Loucy (cell line): ENCODE measurements around the gene TM9SF4.

Experiments
- H2AFZ ChIP-seq: fragments of 200-600 bp; sonication (generic); 2 replicates; pipeline ENCODE4 v1.6.0; 2016; ENCODE audit warnings: antibody characterized with exemption, mild to moderate bottlenecking, low read length, moderate library complexity
- H3F3A ChIP-seq: fragments of 200-600 bp; 2 replicates; pipeline ENCODE4 v1.6.0; 2016; ENCODE audit warnings: antibody characterized with exemption, low read depth, mild to moderate bottlenecking
- H3K27me3 ChIP-seq: fragments of 200-600 bp; sonication (generic); 2 replicates; pipeline ENCODE4 v1.6.1; 2014; ENCODE audit warnings: low read length, mild to moderate bottlenecking; ENCODE audit not compliant: insufficient read depth, poor library complexity, severe bottlenecking
- H3K36me3 ChIP-seq: fragments of 200-600 bp; sonication (generic); 2 replicates; pipeline ENCODE4 v1.6.1; 2016; ENCODE audit warnings: low read length; ENCODE audit not compliant: insufficient read depth
- H3K4me1 ChIP-seq: fragments of 200-600 bp; sonication (generic); 2 replicates; pipeline ENCODE4 v1.5.1; 2014; ENCODE audit warnings: low read length, mild to moderate bottlenecking; ENCODE audit not compliant: insufficient read depth, poor library complexity, severe bottlenecking
- H3K4me2 ChIP-seq: fragments of 200-600 bp; sonication (generic); 2 replicates; pipeline ENCODE4 v1.6.0; 2014; ENCODE audit warnings: antibody characterized with exemption, low read length, low read depth, mild to moderate bottlenecking; ENCODE audit not compliant: poor library complexity, severe bottlenecking
- H3K4me3 ChIP-seq: fragments of 200-600 bp; sonication (generic); 2 replicates; pipeline ENCODE4 v1.5.1; 2014; ENCODE audit warnings: low read length, mild to moderate bottlenecking, mixed read lengths; ENCODE audit not compliant: poor library complexity, severe bottlenecking
- H3K79me2 ChIP-seq: fragments of 200-600 bp; sonication (generic); 2 replicates; pipeline ENCODE4 v1.6.1; 2014; ENCODE audit warnings: low read length; ENCODE audit not compliant: insufficient read depth
- H3K9ac ChIP-seq: fragments of 200-600 bp; sonication (generic); 2 replicates; pipeline ENCODE4 v1.6.0; 2014; ENCODE audit warnings: mild to moderate bottlenecking, low read depth, low read length, moderate library complexity; ENCODE audit not compliant: poor library complexity, severe bottlenecking
- H3K9me2 ChIP-seq: fragments of 200-600 bp; sonication (generic); replicated peaks from 2 replicates; pipeline ENCODE4 v1.6.1; 2016; ENCODE audit warnings: low read depth, low read length, mixed read lengths
- H3K9me3 ChIP-seq: fragments of 200-600 bp; sonication (generic); 2 replicates; pipeline ENCODE4 v1.6.1; 2014; ENCODE audit warnings: mild to moderate bottlenecking, antibody characterized with exemption, low read length, low read depth; ENCODE audit not compliant: insufficient read depth
- H4K20me1 ChIP-seq: fragments of 200-600 bp; sonication (generic); 2 replicates; pipeline ENCODE4 v1.6.0; 2014; ENCODE audit warnings: antibody characterized with exemption, low read length, mild to moderate bottlenecking; ENCODE audit not compliant: insufficient read depth, poor library complexity, severe bottlenecking
- CTCF ChIP-seq: fragments of 200-600 bp; sonication (generic); conservative IDR thresholded peaks from 2 replicates; pipeline ENCODE4 v1.5.1; 2014; ENCODE audit warnings: mild to moderate bottlenecking, antibody characterized with exemption, low read length
- EZH2phosphoT487 ChIP-seq: fragments of 200-600 bp; IDR thresholded peaks from 2 replicates; pipeline ENCODE4 v1.6.1; 2018; ENCODE audit warnings: antibody characterized with exemption, mild to moderate bottlenecking, moderate library complexity, borderline replicate concordance

The TM9SF4 gene

DNA sequence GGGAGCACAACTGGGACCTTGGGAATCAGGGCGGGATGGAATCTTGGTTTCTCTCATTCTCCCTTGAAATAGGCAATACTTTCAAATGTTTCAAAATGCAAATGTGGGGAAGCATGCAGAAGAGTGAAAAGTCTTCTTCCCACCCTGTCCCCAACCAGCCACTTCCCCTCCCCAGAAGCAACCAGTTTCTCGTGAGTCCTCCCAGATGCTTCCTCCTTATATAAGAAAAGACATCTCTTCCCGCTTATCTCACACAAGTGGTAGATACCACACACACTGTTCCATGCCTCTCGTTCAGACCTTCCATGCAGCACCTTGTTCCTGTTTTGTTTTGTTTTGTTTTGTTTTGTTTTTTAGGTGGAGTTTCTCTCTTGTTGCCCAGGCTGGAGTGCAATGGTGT is 32.3 kb upstream of the TM9SF4 start:
- Histone ChIP-seq H3F3A (no peaks in the 10 kb centered on the region), H3K9ac (no peak overlapping the region), H3K4me2 (no peak overlapping the region), H3K9me3 (no peaks in the 10 kb centered on the region), H3K9me2 (no peaks in the 10 kb centered on the region), H3K4me3 (no peak overlapping the region), H3K27me3 (no peaks in the 10 kb centered on the region), H3K36me3 (no peaks in the 10 kb centered on the region), H3K79me2 (no peaks in the 10 kb centered on the region), H3K4me1 (peaks cover 7% of the 10 kb centered on the region), H4K20me1 (no peaks in the 10 kb centered on the region), H2AFZ (no peak overlapping the region)
- TF ChIP-seq EZH2phosphoT487: no peak
- TF ChIP-seq CTCF: no peak

- Histone ChIP-seq H3K9ac (no peak overlapping the region), H3F3A (no peaks in the 10 kb centered on the region), H3K36me3 (no peaks in the 10 kb centered on the region), H3K4me3 (no peak overlapping the region), H3K4me2 (no peak overlapping the region), H2AFZ (no peak overlapping the region), H3K9me3 (no peaks in the 10 kb centered on the region), H3K9me2 (no peaks in the 10 kb centered on the region), H4K20me1 (no peaks in the 10 kb centered on the region), H3K4me1 (peaks cover 7% of the 10 kb centered on the region), H3K79me2 (no peaks in the 10 kb centered on the region), H3K27me3 (no peaks in the 10 kb centered on the region)
- no peak for TF ChIP-seq CTCF
- no peak for TF ChIP-seq EZH2phosphoT487
Measured at GRCh38 chr20:32078322-32078721, 31.2 kb upstream of the TM9SF4 start.

DNA sequence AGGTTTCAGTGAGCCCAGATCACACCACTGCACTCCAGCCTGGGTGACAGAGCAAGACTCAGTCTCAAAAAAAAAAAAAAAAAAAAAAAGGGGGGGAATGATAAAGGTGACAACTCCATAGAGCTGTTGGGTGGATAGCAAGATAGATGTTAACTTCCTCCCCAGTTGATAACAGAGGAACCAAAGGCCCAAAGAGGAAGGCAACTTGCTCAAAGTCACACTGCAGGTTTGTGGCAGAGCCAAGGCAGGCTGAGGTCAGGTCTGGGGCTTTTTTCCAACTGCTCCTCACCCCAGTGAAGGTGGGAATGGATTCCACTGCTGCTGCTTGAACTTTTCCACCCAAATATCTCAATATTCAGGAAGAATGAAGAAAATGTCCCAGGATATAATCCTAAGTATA is 30.7 kb upstream of the TM9SF4 start:
- no peak for TF ChIP-seq EZH2phosphoT487
- no peak for TF ChIP-seq CTCF
- Histone ChIP-seq H3K27me3 (no peaks in the 10 kb centered on the region), H3K4me2 (no peak overlapping the region), H4K20me1 (no peaks in the 10 kb centered on the region), H3K36me3 (no peaks in the 10 kb centered on the region), H3K9me3 (no peaks in the 10 kb centered on the region), H3F3A (no peaks in the 10 kb centered on the region), H3K4me1 (peaks cover 7% of the 10 kb centered on the region), H3K4me3 (no peak overlapping the region), H3K9me2 (no peaks in the 10 kb centered on the region), H2AFZ (no peak overlapping the region), H3K9ac (no peak overlapping the region), H3K79me2 (no peaks in the 10 kb centered on the region)
